LNCAP (cell line): ENCODE measurements around the gene CDC123.

ENCODE experiments used
- CTCF ChIP-seq: fragments of 450-650 bp; IDR thresholded peaks from 2 replicates; pipeline ENCODE4 v1.5.1; 2017; ENCODE audit warnings: mild to moderate bottlenecking

The CDC123 gene

GRCh38 chr10:12195603-12196506 lies at the start of gene CDC123, which contains the start of gene NUDT5:
Gene CDC123, plus strand, starts transcription at chr10:12196188. Its CDS starts 58 bp downstream, at chr10:12196246.
Gene NUDT5, minus strand, starts transcription at chr10:12195891. Its CDS starts 9,600 bp downstream, at chr10:12186291.
- no peak for TF ChIP-seq CTCF

GRCh38 chr10:12150163-12150562 lies 45.8 kb upstream of the CDC123 start:
- TF ChIP-seq CTCF: no peak

- no peak for TF ChIP-seq CTCF
Observed at GRCh38 chr10:12154516-12154915, 41.5 kb upstream of the CDC123 start.

- TF ChIP-seq CTCF: no peak
Observed at GRCh38 chr10:12156367-12157123, 39.4 kb upstream of the CDC123 start.

GRCh38 chr10:12158111-12158510 lies 37.9 kb upstream of the CDC123 start:
- no peak for TF ChIP-seq CTCF

- TF ChIP-seq CTCF: no peak
Observed at GRCh38 chr10:12160664-12161063, 35.3 kb upstream of the CDC123 start.

- TF ChIP-seq CTCF: no peak
Observed at GRCh38 chr10:12162927-12163326, 33.1 kb upstream of the CDC123 start.
